MM.1S (cell line): Measurements from ENCODE around the gene SLC45A1.

Experiments used
- EZH2 ChIP-seq: fragments of 300-600 bp; sonication (generic); optimal IDR thresholded peaks from 2 replicates; pipeline ENCODE3; 2017; ENCODE audit warnings: low read depth, mild to moderate bottlenecking, antibody characterized with exemption, low read length, mixed read lengths
- TF ChIP-seq, protein P1 (sequence below): fragments of 300-600 bp; sonication (generic); IDR thresholded peaks from 2 replicates; pipeline ENCODE4 v1.5.1; 2016; ENCODE audit warnings: antibody characterized with exemption, low read length, mixed read lengths

DNA sequence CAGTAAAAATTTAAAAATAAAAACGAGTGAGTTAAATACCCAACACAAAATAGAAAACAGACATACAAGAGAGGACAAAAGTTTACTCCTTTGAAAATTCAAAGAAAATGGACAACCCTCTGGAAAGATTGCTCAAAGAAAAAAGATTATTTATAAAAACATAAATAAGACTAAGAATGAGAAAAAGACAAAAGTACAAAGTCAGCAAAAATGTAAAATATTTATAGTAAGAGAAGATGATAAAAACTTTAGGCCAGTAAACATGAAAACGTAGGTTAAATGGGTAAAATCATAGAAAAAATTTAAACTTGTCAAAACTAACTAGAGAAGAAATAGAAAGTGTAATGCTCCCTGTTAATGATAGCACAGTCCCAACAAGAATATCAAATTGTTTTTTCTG, 31.9 kb upstream of the SLC45A1 start:
- TF ChIP-seq, protein P1, sequence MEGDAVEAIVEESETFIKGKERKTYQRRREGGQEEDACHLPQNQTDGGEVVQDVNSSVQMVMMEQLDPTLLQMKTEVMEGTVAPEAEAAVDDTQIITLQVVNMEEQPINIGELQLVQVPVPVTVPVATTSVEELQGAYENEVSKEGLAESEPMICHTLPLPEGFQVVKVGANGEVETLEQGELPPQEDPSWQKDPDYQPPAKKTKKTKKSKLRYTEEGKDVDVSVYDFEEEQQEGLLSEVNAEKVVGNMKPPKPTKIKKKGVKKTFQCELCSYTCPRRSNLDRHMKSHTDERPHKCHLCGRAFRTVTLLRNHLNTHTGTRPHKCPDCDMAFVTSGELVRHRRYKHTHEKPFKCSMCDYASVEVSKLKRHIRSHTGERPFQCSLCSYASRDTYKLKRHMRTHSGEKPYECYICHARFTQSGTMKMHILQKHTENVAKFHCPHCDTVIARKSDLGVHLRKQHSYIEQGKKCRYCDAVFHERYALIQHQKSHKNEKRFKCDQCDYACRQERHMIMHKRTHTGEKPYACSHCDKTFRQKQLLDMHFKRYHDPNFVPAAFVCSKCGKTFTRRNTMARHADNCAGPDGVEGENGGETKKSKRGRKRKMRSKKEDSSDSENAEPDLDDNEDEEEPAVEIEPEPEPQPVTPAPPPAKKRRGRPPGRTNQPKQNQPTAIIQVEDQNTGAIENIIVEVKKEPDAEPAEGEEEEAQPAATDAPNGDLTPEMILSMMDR, result no peak
- TF ChIP-seq EZH2, result no peak
